GM12865 (cell line): ENCODE results near the gene PKLR.
A peak's percentile ranks its signal among the peaks of the same experiment; 100 is the strongest.

Experiments used
- DNase-seq: peaks from one replicate; pipeline ENCODE4 v3.0.0; 2010; ENCODE audit warnings: low read depth
- H3K4me3 ChIP-seq: 2 replicates; pipeline ENCODE4 v1.5.1; 2011; ENCODE audit warnings: mild to moderate bottlenecking, low read depth, low read length, control low read depth
- CTCF ChIP-seq: IDR thresholded peaks from 2 replicates; pipeline ENCODE4 v1.5.1; 2011; ENCODE audit warnings: low read length, control low read depth, low read depth, inconsistent platforms; ENCODE audit not compliant: insufficient read depth; ENCODE audit errors: missing control alignments

PKLR gene

DNA sequence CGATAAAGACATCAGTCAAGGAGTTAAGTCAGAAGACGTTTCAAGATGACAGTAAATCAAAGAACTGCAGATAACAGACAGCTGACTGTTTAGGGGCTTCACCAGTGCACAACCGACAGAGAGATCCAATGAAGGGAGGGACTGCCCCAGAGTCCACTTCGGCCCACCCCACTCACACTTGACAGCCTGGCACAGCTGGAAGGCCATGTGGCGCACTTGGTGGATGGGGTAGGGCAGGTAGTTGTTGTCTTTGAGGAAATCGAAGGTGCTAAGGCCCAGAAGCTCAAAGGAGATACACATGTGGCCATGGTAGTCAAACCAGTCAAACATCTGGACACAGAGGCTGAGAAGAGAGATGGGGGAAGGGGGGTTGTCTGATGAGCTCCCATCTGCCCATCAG lies 34.7 kb downstream of the PKLR start:
- TF ChIP-seq CTCF: no peak
- no peak overlapping the region for H3K4me3 ChIP-seq
- DNase-seq: no peak

DNA sequence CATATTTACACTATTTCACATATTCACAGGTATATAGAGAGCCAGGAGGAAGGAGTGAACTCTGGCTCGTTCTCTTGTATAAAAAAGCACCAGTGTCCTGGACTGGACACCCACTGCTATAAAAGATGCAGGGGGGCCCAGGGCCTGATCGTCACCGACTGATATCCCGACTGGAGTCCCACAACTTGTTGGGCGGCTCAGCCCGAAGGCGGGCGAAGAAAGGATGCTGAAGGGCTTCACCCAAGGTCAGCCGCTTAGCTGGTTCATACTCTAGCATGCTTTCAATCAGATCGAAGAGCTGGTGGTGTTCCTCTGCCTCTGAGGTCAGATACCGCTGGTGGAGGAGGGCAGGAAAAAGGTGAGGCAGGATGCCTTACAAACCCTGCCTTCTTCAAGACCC lies 38.2 kb downstream of the PKLR start:
- no peak for DNase-seq
- TF ChIP-seq CTCF: no peak
- no peak overlapping the region for H3K4me3 ChIP-seq

DNA sequence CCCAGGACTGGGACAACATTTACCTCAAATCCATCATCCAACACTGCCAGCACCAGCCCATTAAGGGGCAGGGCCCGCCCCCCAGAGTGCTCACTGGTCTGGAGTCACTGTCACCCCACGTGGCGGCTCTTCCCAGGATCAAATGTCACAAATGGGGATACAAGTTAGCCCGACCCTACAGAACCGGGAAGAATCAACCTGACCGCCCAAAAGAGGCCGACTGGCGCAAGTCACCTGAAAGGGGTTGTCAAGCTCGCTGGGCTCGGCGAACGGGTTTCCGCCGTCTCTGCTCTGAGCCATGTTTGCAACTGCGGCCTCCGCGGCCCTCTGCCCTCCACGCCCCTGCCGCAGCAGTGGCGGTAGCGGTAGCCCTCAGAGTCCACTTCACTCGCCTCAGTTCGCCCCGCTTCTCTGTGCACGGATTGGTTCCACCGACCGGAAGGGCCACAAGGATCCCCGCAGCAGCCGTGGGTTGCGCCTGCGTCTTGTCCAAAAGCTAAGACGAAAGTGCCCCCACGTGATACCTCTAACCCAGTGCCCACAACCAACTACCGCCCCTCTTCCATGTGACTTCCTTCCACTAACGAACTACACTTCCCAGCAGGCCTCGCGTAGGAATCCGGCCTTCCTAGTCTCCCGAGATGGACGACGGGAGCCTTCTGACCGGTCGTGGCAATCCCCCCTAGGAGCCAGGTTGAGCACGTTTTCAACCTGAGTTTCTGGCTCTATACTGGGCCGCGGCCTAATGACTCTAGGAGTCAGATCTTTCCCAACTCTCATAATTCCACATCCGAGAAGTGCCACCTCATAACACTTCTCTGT lies 39.2 kb downstream of the PKLR start, which contains the start of gene SCAMP3:
Gene SCAMP3 (minus strand): TSS at position 509 of the 822 bp plus-strand sequence. CDS start 209 bp downstream, at position 300.
- H3K4me3 ChIP-seq: peak within 1 kb of the TSS; percentile 84
- no peak for TF ChIP-seq CTCF
- peak; percentile 98 for DNase-seq

DNA sequence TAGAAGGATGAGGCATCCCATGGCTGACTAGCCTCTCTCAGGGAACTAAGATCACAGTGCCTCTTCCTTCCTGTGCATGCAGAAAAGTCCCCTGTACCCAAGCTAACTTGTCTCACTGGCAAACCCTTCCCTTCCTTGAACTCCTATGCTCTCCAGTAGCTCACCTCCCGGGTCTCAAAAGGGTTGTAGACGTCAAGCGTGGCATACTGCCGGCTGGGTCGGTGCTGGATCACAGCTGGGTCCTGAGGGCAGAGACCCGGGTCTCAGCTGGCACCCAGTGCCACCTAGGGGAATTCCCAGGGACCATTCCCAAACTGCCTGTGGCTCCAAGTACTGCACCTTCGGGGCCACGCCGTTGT lies 39.8 kb downstream of the PKLR start:
- no peak for TF ChIP-seq CTCF
- DNase-seq: peak; percentile 59
- H3K4me3 ChIP-seq: peak overlapping the region; percentile 84

- H3K4me3 ChIP-seq: no peak overlapping the region
- no peak for TF ChIP-seq CTCF
- DNase-seq: no peak
Measured at GRCh38 chr1:155260276-155260675, 41.0 kb downstream of the PKLR start.

GRCh38 chr1:155256058-155256852 lies 45.0 kb downstream of the PKLR start:
- H3K4me3 ChIP-seq: no peak overlapping the region
- no peak for DNase-seq
- TF ChIP-seq CTCF: no peak
